ENCODE results near the gene MCFD2.

Gene MCFD2

DNA sequence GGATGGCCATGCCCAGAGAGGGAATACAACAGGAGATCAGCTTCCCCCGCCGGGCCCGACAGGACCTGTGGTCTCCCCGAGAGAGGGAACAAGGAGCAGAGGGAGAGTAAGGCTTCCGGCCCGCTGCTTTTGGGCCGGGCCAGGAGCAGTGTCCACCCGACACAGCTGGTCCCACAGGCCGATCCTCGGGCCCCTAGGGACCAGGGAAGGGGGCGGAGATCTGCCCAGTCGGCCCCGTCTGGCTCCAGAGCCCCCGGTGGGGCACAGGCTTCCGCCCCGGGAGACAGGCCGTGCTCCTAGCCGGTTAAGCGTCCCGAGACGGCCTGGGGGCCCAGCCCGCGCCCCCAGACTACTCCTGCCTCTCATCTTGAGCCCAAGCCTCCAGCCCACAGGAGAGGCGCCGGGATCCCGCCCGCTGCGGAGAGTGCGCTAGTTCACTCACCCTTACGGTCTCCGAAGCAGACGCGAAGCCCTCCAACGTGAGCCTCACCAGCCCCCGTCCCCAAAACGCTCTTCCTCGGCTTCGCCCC, at the start of gene MCFD2:
MCFD2 (minus strand) TSS at position 526 of the 530 bp plus-strand sequence. CDS start 6,635 bp downstream, outside the sequence.
- no peak for DNase-seq (ENCODE audit: low read depth in 1 of 2, low spot score in 1 of 2)

DNA sequence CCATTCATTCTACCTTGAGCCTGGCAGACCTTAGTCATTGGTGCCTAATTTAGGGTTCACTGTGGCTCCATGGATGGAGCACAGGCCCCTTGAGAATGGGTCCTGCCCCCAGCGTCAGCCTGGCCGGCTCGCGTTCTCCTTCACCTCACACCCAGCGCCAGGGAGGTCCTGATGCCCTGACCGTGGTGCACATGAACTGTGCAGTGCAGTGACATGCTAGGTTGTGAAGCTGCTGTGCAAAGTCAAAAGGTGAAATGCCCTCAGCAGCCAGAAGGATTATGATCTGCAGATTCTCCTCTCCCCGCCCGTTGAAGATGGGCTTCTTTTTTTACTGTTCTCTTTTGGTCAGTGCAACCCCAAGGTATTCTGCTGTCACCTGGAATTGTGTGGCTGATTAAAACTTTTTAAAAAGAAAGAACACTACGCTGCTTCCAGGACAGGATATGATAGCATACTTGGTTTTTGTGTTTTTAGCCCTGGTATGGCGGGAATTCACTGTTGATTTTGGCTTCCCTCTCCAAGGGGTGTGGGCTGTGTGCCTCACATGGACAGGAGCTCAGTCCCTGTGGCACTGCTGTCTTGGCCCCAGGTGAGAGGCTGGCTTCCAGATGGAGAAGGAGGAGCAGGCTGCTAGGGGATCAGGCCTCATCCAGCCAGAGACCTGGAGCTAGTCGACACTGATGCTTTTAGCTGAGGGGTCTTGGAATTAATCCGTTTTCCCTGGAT, 49.4 kb upstream of the MCFD2 start:
- DNase-seq (ENCODE audit: low read depth in 1 of 2, low spot score in 1 of 2) = no peak

DNA sequence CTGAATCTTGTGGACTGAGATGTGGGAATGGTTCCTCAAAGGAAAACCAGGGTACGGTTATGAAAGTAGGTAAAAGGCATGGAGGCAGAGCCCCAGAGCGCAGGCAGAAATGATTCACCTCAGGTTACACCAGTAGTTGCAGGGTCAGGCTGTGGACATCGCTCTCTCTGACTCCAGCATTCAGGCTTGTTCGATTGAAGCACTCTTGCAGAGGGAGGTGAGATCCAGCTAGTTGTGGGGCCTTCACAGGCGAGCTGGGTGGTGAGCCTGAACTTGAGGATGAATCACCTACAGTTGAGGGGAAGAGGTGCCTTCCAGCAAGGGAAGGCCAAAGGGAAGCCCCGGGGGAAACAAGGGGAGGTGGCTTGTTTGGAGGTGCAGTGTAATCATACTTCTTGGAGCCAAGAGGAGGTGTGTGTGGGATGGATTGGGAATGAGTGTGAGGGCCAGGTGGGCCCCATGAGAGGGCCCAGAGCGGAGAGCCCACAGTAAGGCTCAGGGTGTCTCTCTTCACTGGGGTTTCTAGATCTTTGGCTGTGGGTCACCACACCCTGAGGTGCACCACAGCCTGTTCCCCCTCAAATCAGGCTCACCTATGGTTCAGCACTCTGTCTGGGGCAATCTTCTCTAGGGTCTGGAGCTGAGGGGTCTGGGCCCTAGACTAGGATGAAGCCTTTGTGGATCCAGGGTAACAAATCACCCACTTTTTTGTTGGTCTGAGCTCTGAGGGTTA, 48.5 kb upstream of the MCFD2 start:
- no peak for DNase-seq (ENCODE audit: low read depth in 1 of 2, low spot score in 1 of 2)

DNA sequence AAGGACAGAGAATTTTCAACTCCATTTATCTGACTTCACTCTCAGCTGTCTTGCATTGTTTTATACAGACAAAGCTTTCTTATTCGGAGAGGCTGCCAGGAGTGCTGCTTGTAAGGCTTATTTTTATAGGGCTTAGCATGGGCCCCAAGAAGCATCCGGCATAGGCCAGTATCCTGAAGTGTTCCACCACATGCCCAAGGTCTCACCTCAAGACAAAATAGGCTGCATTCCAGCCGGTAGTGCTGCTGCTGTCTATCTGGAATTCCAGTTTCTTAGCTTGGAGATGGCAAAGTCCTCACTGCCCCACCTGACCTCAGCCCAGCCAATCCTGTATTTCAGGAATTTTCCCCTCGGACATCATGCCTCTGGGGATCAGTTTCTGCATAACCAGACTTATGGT, 47.6 kb upstream of the MCFD2 start:
- no peak for DNase-seq (ENCODE audit: low read depth in 1 of 2, low spot score in 1 of 2)

DNA sequence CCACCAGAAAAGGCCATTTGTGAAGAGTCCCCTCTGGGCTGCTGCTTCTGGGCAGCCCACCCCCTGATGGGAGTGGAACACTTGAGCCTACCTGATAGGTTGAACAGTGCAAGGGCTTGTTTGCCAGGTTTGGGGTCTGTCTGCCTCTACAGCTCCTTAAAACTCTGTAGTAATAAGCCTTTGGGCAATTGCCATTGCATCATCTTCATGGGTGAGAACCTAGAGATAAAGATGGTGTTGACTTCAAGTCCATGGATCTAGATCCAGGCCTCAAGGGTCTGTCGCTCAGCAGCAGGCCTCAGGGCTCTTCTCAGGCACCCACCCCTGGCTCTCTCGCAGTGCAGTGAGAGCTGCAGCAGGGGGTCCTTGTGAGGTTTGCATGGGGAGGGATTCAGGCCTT, 47.1 kb upstream of the MCFD2 start:
- no peak for DNase-seq (ENCODE audit: low read depth in 1 of 2, low spot score in 1 of 2)

DNA sequence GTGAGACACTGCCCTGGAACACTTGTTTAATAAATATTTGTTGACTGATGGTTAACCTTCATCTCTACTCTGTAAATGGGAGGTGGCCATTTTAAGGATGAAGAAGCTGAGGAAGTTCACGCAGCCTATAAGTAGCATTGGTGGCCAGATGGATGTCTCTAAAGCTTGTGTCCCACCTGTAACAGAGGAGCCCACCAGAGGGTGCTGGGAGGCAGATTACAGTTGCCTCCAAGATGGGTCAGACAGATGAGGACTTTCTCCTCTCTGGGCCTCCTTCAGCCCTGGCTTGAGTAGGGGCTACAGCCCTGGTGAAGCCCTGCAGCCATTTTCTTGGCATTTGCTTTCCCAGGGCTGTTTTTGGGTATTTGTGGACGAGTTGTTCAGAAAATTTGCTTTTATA, 45.0 kb upstream of the MCFD2 start:
- DNase-seq (ENCODE audit: low read depth in 1 of 2, low spot score in 1 of 2) = no peak

DNA sequence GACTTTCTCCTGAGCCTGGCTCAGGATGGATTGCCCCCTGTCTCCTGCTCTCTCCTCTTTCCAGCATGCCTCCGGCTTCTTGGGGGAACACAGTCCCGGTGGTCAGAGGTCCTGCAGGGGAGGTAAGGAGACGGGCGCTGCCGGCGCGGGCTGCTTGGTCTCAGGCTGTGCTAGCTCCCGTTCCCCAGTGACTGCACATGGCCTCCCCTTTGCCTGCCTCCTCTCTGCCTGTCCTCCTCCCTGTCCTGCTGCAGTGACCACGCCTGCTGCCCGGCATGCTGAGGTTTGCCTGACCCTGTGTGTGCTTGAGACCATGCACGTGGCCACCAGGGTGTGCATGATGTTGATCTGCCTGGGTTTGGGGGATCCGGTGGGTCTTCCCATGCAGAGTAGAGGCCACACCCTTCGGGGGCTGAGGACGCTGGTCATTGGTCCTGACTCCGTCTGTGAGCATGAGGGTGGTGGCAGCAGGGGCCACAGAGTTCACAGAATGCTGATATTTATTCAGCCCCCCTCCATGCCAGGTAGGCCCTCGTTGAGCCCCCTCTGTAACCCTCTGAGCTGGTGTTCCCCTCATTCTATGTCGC, 42.9 kb upstream of the MCFD2 start:
- no peak for DNase-seq (ENCODE audit: low read depth in 1 of 2, low spot score in 1 of 2)

DNA sequence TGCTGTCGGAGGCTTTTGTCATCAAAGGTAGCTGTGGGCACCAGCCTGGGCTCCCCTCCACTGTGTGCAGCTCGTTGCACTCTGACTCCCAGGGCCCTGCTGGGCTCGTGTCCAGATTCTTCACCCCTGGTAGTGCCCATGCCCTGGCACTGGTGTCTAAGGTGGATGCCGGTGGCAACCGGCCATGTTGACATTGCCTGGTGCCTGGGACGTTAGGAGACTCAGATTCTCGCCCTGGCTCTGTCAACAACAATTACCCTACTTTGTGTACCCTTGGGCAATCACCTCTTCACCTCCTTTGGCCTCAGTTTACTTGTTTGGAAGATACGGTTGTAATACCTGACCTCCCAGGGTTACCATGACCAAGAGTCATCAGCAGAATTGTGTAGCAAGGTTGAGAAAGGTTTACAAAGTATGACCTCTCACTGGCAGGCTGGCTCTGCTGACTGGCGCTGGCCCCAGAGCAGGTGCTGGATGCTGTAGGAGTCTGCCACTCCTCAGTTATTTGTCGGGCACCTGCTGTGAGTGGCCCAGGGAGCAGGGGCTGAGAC, 41.5 kb upstream of the MCFD2 start:
- no peak for DNase-seq (ENCODE audit: low read depth in 1 of 2, low spot score in 1 of 2)

DNA sequence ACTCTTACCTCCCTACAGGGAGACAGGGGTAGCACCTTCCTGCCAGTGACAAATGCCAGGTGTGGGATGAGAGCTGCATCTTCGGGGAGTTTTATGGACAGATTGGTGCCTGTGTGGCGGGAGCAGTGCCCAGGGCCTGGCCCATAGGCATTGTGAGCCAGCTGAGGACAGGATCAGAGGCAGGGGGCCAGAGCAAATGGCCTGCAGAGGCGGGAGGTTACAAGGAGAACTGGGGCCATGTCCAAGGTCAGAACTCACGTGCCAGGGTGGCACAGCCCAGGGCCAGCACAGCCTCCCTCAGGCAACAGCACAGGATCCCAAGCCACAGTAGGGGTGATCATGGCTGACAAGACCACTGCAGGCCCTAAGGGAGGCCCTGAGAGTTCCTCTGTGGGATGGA, 40.2 kb upstream of the MCFD2 start:
- no peak for DNase-seq (ENCODE audit: low read depth in 1 of 2, low spot score in 1 of 2)

DNA sequence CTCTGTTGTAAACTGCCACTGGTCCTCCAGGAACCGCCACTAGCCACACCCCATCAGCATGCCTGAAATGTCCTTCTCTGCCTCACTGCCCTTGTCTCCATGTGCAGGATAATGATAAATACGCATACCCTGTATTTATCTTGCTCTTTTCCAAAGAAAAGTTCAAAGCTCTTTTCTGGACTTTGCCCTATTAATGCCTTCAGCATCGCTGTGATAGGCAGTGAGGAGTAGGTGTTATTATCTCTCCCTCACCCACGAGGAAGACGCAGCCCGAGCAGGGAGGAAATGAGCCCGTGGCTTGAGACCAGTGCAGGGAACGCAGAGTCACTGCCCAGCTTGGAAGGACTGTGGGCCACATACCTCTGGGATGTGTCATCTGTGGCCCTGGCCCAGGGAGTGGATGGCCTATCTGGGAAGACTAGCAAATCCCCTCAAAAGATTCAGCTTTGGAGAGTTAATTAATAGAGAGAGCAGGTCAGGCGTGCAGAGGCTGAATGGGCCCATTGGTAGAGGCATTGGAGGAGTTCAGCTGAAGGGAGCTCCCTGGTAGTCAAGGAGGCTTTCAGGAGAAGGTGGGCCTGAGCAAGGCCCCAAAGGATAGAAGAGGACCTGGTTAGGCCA, 39.5 kb upstream of the MCFD2 start:
- DNase-seq (ENCODE audit: low read depth in 1 of 2, low spot score in 1 of 2) = no peak

DNA sequence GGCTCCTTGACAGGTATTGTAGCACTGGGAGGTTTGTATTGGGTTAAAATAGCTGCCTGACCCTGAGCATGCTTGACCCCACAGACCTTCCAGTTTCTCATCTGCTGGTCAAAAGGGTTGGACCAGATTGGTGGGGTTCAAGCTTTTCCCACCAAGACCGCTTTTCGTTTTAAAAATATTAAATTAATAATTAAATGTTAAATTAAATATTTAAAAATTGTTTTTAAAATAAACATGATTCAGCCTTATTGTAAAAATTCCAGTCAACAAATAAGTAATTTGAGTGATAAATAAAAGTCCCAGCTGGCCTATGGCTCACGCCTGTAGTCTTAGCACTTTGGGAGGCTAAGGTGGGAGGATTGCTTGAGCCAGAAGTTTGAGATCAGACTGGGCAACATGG, 36.6 kb upstream of the MCFD2 start:
- no peak for DNase-seq (ENCODE audit: low read depth in 1 of 2, low spot score in 1 of 2)

DNA sequence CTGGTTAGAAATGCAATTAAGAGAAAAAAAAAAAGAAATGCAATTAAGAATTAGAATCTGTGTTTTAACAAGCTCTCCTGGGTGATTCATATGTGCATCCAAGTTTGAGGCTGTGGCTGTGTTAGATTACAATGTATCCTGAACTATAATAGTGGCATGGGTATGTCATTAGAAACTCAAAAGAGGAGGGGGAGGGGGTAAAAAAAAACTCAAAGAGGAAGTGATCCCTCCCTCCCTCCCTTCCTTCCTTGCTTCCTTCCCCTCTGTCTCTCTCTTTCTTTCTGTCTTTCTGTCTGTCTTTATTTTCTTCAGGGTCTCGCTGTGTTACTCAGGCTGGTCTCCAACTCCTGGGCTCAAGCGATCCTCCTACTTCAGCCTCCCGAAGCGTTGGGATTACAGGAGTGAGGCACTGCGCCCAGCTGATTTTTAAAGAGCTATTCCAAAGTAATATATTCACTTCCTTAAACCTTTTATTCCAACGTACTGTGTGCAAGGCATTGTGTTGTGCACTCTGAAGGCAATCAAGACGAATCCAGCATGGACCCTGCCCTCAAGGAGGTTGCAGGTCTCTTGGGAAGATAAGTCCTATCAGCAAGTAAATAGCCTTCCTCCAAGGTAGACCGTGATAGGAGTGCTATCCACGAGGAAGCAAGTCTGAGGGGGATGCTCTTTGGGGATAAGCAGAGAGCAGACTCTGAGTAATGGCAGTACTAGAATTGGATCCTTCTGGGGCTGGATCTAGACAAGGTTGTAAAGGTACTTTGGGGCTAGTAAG, 35.9 kb upstream of the MCFD2 start:
- no peak for DNase-seq (ENCODE audit: low read depth in 1 of 2, low spot score in 1 of 2)

DNA sequence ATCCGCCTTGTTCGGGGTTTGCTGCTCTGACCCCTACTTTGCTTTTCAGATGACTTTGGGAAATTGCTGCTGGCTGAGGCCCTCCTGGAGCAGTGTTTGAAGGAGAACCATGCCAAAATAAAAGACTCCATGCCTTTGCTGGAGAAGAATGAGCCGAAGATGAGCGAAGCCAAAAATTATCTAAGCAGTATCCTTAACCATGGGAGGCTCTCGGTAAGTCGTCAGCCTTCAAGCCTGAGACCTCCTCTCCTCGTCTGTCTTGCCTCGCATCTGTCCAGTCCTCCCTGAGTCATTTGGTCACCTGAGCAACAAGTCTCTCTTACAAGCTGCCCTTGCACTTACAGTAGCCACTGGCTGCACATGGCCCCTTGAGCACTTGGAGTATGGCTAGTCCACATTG, 34.7 kb upstream of the MCFD2 start:
- DNase-seq (ENCODE audit: low read depth in 1 of 2, low spot score in 1 of 2) = no peak

DNA sequence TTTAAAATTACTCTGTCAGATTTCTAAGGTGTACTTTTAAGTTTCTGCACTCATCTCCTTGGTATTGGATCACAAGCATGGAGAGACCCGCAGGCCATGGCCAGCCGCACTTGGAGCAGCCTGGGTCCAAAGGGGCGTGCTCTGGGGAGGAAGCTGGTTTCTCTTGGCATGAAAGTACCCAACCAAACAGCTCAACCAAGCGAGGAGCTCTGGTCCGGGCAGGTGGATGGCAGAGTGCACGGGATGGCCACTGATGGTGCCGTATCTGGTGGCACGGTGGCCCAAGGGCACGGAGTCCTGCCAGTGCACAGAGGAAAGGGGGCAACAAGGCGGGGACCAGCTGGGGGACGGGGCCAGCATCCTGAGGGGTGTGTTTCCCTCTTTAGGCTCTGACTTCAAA, 32.2 kb upstream of the MCFD2 start:
- no peak for DNase-seq (ENCODE audit: low read depth in 1 of 2, low spot score in 1 of 2)

DNA sequence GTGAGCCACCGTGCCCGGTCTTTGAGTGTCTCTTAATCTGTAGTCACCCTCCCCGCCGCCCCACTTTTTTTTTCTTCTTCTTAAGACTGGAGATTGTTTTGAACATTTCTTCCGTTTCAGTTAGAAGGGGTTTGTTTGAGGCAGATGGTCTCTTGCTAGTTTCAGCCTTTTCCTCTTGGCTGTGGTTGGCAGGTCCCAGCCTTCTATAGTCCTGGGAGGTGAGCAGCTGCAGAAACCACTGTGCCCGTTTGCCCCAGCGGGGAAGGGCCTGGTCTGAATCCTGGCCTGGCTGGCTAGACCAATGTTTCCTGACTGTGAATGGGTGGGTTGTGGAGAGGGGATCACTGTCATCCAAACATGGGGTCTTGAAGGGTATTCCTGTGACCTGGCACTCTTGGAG, 30.1 kb upstream of the MCFD2 start:
- DNase-seq (ENCODE audit: low read depth in 1 of 2, low spot score in 1 of 2) = no peak

DNA sequence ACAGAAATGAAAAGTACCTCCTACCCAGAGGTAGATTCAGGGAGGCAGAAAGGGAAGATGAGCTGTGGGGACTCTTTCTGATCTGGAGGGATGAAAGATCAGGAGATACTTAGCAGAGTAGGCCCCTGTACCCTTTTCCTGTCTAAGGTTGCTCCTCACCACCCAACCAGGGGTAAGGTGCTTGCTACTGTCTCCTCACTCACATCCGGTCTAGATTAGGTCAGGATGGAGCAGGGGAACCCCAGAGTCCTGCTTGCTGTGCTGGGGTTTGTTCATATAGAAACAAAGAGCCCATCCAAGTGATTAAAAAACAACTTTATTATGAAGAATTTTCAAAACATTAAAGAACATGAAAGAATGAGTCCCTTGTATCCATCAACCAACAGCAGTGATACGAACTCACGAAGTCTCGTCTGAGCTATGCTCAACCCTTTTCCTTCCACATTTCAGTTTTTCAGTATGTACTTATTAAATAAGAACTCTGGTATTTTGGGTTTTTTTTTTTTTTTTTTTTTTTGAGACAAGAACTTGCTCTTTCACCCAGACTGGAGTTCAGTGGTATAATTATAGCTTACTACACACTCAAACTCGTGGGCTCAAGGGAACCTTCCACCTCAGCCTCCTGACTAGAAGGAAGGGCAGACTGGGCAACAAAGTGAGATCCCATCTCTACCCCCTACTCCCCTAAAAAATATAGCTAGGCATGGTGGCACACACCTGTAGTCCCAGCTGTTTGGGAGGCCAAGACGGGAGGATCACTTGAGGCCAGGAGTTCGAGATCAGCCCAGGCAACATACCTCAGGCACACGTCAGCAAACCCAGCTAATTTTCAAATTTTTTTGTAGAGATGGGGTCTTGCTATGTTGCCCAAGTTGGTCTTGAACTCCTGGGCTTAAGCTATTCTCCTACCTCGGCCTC, 28.5 kb upstream of the MCFD2 start:
- peak in 1 of 2 donors; percentile 73 for DNase-seq (ENCODE audit: low read depth in 1 of 2, low spot score in 1 of 2)

DNA sequence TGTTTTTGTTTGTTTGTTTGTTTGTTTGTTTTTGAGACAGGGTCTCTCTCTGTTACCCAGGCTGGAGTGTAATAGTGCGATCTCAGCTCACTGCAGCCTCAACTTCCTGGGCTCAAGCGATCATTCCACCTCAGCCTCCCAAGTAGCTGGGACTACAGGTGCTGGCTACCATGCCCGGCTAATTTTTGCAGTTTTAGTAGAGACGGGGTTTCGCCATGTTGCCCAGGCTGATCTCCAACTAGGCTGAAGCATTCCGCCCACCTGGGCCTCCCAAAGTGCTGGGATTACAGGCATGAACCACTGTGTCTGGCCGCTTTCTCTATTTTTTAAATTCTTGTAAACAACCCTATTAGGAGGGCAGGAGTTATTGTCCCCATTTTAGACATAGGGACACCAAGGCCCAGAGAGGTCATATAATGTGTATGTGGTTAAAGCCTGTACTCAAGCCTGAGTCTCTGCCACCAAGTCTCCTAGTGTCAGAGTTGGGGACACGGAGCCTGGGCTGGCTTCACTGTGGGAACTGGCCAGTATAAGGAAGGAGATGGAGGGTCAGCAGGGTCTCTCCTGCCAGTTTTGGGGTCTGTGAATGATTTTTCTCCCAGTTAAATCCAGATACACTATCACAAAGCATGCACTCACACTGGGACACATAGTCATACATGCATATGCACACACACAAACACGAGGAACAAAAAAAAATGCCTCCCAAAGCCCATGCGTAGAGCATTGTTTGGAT, 27.5 kb upstream of the MCFD2 start:
- no peak for DNase-seq (ENCODE audit: low read depth in 1 of 2, low spot score in 1 of 2)

DNA sequence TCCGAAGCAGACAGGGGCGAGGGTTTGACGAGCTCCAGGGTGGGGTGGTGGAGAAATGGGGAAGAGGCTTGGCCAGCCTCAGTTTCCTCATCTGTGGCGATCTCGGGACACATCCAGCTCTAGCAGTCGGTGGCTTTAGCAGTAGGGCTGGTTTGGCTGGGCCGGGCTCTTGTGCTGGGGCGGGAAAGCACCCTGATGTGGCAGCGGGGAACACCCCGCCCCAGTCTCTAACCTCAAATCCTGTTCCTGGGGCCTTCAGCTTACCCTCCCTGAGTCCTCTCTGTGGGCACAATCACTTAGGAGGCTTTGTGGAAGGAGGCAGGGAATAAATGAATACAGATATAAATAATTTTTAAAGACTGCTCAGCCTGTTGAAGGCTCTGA, 26.5 kb upstream of the MCFD2 start:
- DNase-seq (ENCODE audit: low read depth in 1 of 2, low spot score in 1 of 2) = peak; percentile 35 to 65
